IMR-90 (cell line): ENCODE measurements around the gene C1QTNF8.

Experiments used
- BHLHE40 ChIP-seq: fragments of 150-350 bp; IDR thresholded peaks from 2 replicates; pipeline ENCODE4 v1.6.1; 2016; ENCODE audit warnings: mild to moderate bottlenecking, low read depth, low read length
- CTCF ChIP-seq: conservative IDR thresholded peaks from 2 replicates; pipeline ENCODE4 v1.5.1; 2012; ENCODE audit warnings: mild to moderate bottlenecking, low read depth, low read length, improper control_type of control experiment
- POLR2A ChIP-seq: IDR thresholded peaks from 2 replicates; pipeline ENCODE4 v1.6.1; 2012; ENCODE audit warnings: mild to moderate bottlenecking, low read depth, low read length

GRCh38 chr16:1125471-1125870 is 29.4 kb upstream of the C1QTNF8 start:
- TF ChIP-seq CTCF: no peak
- no peak for TF ChIP-seq BHLHE40
- no peak for TF ChIP-seq POLR2A
